NK-92 (cell line): Measurements from ENCODE around the gene KCTD1.

Experiments
- DNase-seq: peaks from one replicate; lab custom pipeline; 2025; ENCODE audit not compliant: unreplicated experiment; lab: John Stamatoyannopoulos, UW

The KCTD1 gene

DNA sequence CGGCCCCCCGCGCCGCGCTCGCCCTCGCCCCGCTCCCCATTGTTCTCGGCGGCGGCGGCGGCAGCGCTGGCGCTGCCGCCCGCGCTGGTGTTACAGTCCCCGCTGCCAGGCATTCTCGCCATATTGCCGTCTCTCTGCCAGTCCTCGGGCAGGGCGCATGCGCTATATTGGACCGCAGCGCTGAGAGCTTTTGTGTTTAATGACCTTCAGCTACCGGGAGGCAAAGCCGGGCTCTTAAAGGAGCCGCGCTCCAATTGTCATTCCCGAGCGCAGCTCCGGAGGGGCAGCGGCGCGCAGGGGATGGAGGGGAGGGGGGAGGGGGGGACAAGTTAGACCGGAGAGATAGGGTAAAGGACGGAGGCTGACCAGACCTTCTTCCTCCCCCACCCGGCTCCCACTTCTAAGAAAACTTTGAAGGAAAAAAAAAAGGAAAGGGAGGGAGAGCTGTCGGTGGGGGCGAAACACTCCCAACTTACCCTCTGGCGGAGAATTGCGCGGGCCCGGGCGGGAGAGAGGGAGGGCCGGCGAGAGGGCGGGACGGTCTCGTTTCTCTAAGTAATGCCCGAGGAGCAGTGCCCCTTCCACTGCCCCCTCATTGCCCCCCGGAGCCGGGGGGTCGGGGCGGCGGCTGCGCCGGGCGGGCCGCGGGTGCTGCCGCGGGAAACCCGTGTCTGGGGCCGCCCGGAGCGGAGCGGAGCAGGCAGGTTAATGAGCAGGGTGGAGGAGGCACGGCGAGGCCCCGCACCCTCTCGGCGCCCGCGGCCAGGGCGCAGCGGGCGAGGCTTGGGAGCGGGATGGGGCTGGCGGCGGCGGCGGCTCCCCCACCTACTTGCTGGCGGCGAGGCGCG, at the start of gene KCTD1:
TSS of gene KCTD1 (minus strand) at position 139 of the 848 bp plus-strand sequence. CDS start at position 122, 17 bp downstream.
- DNase-seq: no peak

DNA sequence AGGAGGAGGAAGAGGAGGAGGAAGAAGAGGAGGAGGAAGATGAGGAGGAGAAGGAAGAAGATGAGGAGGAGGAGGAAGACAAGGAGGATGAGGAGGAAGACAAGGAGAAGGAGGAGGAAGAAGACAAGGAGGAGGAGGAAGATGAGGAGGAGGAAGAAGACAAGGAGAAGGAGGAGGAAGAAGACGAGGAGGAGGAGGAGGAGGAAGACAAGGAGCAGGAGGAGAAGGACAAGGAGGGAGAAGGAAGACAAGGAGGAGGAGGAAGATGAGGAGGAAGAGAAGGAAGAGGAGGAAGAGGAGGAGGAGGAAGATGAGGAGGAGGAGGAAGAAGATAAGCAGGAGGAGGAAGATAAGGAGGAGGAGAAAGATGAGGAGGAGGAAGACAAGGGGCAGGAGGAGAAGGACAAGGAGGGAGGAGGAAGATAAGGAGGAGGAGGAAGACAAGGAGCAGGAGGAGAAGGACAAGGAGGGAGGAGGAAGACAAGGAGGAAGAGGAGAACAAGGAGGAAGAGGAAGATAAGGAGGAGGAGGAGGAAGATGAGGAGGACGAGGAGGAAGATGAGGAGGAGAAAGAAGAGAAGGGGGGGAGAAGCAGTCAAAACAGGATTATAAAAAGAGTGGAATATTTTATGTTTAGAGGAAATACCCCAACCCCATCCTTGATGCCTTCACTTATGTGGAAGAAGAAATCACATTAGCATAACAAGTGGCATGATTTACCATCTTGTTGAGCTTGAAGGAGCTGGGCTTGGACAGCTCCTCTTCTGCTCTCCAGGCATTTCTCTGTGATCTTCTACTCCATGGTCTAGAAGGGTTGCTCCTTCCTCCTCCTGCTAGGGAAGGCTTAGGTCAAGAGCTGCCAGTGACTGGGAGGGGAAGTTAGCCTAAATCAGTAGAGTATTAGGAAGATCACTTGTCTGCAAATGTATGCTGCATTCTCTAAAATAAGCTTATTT, 45.3 kb upstream of the KCTD1 start:
- DNase-seq: no peak

DNA sequence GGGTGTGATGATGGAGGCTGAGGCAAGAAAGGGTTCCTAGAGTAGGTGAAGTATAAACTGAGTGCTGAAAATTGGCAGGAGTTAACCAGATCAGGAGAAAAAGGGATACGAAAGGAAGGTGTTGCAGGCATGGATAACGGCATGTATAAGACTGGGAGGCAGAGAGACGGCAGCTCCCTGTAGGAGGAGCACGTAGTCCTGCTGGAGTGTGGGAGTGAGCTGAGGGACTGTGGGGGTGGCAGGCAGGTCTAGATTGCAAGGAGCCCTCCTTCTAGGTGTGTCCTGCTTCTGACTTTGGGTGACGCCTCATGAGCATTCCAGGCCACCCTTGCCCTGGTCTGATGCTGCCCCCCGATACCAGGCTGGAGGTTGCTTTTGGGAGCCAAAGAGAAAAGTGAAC, 36.4 kb upstream of the KCTD1 start:
- no peak for DNase-seq

DNA sequence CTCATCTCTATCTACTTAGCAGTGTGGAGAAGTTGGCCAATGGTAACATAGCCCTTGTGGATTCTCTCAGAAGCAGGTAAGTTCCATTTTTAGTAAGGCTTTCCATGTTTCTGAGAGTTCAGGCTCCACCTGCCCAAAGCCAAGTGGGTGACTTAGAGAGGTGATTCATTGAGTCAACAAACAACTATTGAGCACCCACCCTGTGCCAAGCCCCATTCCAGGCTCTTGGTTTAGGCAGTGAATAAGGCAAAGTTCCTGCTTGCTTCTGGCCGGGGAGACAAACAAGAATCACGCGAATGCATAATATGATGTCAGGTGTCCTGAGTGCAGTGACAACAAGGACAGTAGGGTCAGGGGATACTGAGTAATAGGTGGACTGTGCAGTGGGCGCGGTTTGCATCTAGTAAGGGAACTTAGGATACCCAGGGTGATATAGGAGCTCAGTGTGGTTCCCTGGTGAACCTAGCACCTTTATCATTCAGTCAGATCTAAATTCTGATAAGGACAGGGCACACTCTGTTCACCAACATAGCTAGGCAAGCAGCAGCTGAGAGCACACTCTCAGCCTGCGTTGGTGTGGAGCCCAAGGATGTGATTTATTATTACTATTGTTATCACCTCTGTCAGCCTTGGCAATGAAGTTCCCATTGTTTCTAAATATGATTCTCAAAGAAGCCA, 31.7 kb upstream of the KCTD1 start:
- no peak for DNase-seq

DNA sequence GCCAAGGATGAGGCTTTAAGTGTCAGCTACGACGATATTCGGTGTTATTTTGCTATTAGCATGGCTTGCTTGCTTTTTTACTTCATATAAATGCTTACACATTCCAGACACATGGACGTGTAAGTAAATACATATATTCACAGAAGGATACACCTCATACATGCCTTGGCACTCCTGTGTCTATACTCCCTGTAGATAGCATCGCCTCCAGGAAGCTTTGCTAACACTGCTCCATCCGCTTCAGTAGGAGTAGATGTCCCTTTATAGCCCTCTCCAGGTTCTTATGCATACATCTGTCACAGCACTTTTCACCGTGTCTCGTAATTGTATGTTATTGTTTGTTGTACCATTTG, 27.5 kb upstream of the KCTD1 start:
- no peak for DNase-seq

DNA sequence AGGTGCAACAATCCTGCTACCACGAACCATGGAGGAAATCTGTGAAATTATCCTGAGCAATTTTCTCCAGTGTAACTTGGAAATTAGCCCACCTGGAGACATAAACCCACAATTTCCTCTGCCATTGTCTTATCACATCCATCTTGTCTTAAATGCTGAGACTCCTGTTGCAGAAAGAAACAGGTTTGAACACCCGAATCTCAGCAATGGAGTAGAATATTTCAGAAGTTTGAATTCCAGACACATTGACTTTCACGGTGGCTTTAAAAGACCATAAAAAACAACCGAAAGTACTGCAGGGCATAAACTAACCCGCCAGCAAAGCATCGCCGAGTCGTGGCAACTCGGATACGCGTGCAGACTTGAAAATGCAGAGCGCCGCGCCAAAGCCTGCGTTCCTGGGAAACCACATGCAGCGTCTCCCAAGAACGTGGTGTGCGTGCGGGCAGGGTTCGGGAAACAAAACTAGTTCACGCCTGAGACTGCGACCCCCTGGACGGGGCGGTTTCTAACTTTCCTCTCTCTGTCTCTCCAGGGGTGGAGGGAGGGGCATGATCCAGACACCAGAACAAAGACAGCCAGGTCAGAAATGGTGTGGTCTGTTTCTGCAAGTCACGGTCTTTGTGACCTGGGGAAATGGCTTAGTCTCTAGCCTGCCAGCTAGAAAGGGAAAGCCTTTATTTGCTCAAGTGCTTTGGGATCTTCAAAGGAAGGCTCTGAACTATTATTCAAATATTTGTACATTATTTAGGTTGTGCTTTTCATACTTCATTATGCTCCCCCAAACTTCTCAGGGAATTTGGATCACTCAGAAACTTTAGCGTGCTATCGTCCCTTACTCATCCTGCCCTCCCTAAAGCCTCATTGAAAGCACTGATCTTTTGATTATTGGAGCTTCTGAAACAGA, 26.9 kb upstream of the KCTD1 start:
- DNase-seq: no peak

DNA sequence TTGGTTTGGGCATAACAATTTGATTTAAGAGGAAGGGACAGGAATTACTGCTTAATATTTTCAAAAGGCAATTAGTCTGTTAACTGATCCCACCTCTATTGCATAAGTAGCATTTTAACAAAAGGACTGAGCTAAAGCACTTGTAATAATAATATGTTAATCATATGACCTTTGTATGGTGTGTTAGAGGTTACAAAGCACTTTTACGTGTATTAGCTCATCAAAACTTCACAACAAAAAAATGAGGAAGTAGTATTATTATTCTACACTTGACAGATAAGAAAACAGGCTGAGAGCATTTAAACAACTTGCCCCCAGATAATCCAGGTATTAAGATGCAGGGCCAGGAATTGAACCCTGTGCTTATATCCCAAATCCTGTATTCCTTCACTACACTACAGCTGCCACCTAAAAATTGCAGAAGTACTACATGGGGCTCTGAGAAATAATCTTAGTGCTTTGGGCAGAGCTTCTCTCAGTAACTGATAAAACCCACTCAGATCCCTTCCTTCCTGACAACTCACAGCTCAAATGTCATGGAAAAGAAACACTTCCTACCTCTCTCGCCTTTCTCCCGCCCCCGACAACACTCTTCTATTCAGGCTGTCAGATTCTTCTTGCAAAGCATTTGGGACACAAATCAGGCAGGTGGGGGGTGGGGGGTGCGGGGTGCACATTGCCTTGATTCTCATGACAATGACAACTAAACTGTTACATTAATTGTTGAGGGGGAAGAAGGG, 20.7 kb upstream of the KCTD1 start:
- DNase-seq: no peak

DNA sequence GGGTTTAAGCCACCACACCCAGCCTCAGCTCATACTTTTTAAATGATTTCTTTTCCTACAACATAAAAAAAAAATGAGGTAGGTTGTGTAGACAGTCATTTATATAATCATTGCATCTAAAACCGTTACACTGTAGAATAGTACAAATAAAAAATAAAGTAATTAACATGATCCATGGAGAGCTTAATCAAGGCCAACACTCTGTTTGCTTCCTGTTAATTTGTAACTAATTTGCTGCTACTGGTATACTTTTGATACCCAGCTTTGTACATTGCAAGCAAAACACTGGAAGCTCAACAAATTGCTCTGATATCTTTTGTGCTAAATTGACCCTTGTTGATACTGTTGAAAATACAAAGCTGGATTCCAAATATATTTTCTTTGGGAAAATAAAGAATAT, 20.2 kb upstream of the KCTD1 start:
- DNase-seq: no peak

DNA sequence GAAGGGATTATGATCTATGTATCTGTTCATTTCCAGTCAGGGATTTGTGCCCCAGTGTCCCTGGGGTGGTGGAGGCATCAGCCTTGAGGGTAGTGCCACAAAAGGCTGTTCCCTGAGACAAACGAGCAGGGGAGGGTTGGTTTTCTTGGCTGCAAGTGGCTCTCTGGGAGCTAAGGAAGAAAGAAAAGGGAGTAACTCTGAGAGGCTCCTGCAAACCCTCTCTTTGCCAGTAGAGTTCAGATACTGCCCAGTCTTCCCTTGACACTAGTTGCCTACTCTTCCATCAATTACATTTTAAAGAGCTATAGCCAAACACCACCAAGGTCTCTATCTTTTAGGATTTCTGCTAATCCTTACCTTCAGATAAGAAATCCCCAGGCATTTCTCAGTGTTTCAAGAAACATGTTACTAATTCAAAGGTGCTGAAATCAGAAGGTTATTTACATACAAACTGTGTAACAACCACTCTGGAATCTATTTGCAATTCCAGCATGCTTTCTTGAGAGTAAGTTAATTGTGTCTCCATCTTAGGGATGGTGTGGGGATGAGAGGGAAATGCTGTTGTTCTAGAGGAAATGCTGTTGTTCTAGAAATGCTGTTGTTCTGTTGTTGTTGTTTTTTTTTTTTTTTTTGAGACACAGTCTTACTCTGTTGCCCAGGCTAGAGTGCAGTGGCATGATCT, 18.7 kb upstream of the KCTD1 start:
- DNase-seq: no peak

DNA sequence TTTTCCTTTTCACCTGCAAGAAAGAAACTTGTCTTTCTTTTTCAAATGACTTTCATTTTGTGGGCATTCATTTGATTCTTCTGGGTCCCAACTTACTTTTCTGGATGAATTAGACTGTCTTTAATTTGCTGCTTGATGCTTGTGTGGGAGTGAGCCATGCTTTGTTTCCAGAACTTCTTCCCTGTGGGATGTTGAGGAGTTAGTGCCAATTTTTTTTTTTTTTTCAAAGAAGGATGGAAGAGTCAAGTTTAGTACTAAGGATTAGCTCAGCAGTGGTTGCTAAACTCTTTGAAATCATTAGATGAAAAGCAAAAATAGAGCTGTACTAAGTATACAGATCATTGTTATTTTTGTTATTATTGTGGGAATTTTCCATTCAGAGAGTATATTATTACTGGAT, 17.2 kb upstream of the KCTD1 start:
- no peak for DNase-seq

DNA sequence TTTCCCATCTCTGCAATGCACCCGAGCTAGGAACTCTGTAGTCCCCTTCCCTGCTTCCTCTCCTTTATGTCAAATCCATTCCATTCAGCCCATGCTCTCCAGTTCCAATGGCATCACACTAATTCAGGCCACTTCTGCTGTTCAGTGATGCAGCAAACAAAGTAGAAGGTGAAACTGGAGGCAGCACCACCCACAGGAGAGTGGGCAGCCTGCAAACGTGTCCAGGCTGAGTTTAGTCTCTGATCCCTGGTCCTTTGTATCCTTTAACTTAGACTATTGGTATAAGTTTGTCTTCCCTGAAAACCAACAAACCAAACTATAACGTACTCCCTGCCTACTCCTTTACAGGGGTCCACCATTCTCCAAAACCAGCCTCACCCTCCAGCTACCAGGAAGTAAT, 14.7 kb upstream of the KCTD1 start:
- DNase-seq: no peak

DNA sequence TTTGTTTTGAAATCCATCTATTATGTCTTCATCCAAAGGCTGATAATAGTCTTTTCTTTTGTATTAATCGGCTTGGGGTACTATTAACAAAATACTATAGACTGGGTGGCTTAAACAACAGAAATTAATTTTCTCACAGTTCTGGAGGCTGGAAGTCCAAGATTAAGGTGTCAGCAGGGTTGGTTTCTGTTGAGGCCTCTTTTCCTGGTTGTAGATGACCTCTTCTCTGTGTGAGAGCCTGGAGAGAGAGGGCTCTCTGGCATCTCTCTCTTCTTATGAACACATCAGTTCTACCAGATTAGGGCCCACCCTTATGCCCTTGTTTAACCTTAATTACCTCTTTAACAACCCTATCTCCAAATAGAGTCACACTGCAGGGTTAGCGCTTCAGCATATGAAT, 14.2 kb upstream of the KCTD1 start:
- no peak for DNase-seq

DNA sequence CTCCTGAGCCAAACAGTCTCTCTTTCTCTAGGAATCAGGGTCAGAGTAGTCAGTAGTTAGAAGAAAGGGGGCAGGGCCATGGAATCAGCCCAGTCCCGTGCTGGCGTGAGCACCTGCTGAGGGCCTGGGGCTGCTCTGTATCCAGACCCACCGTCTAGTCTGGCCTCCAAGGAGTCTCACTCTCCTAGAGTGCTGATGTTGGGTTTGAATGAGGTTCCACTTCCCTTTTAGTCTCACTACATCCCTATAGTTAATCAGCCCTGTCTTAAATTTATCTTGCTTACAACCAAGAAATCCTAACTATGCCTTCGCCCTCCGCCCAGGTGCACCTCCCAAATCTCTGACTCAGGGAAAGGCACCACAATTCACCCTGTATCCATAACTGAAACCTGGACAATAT, 13.4 kb upstream of the KCTD1 start:
- no peak for DNase-seq

DNA sequence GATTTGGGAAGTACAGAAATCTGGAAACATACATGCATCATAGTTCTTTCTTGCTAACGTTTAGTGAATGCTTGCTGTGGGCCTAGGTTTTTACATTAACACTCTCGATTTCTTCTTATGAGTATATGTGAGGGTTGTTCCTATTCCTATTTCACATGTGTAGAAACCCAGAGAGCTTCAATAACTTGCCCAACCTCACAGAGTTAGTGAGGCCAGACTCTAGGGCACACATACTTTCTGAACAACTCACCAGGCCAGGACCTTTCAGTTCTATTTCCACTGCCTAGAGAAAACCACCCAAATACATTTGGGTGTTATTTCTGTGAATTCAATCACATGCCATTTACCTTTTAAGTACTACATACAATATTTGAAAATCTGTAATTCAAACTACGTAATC, 8.2 kb upstream of the KCTD1 start:
- DNase-seq: no peak

DNA sequence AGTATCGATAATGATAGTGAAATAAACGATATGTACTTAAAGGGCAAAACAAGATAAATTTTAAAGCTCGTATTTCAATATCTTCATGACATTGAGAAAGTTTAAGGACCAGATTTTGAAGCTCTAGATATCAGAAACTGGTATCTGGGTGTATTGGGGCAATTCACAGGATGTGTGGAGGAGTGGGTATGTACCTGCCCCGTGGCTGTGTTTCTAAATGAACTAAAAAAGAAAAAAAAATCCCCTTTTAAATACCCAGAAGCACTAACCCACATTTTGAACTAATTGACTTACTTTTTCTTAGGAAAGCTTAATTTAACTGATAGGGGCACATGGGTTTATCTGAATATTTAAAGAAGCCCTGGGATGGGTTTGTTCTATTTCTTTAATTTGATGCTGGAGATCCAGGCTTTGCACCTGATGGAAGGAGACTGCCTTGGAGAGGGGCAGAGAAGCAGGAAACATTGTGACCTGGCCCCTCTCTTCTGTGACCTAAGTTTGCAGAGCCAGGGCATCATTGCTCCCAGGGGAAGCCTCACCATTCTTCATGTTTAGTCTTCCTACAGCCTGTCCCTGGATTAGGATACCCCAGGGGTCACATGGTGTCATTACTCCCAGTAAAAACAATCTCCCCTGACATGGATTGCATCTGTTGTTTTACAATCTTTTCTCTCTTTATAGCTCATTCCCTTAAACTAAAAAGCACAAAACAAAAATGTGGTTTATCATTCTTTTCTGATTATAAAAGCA, 7.6 kb upstream of the KCTD1 start:
- no peak for DNase-seq

DNA sequence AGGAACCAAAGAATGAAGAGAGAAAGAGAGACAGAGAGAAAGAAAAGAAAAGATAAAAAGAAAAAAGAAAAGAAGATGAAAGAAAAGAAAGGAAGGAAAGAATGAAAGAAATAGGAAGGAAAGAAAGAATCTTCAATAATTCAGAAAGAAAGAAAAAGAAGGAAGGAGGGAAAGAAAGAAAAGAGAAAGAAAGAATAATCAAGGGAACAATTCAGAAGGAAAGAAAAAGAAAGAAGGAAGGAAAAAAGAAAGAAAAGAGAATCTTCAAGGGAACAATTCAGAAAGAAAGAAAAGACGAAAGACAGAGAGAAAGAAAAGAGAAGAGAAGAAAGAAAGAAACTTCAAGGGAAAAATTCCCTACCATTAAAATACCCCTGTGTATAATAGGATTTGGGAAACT, 5.6 kb upstream of the KCTD1 start:
- no peak for DNase-seq

DNA sequence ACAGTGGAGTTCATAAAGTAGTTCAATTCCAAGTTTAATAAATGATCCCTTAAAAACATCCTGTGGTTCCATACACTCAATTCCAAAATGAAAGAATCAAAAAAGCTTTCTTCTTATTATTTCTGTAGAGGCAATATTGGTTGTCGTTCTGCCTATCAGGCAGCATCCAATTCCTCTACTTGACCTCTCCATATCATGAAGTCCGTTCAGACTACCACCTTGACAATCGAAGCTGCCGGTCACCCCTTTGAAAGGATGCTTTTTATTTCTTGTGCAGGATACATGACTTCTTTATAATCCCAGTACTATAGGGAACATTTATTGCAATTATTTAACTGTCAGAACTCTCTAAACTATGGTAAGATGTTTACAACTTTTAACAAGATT, 3.3 kb upstream of the KCTD1 start:
- DNase-seq: no peak

DNA sequence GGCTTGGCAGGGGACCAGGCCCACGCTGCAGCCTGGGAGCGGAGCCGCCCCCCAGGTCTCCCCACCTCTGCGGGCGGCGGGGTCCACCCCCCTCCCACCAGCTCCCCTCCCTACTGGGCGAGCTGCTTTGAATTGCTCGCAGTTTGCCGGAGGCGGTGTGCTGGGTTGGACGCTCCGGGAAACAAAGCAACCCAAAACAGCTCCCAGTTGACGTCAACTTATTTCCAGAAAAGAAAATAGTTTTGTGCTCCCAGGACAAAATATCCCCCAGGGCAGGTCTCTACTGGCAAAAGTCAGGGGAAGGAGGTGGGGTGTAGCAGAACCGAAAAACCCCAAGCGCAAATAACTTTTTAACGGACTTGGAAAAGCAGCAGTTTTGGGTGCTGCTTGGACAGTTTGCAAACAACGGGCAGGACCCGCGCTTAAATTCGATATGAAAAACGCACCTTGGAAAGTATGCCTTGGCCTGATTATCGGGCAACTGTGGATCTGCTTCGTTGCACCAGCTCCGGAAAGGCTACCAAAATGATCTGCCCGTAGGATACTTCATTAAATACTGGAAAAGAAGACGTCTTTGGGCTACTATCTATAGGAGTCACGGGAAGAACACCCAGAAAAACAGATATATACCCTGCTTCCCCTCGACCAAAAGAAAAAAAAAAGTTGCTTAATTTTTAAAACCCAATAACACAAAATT, 2.8 kb upstream of the KCTD1 start:
- no peak for DNase-seq
